Activated CD4-positive, alpha-beta T cell treated with anti-CD3 and anti-CD28 coated beads, Interleukin-2, Interleukin-4, amounts not matched to agents 100 ng/mL and 50 ng/mL, durations not matched to agents 16 hours and 8 hours (primary cell): ENCODE results near the gene TMEM221.

Experiments
- DNase-seq: peaks from one replicate; pipeline ENCODE4 v3.0.0-alpha.2; 2020; ENCODE audit warnings: low spot score

Gene TMEM221

GRCh38 chr19:17441241-17442021 lies 7.0 kb downstream of the TMEM221 start:
- peak; percentile 26 for DNase-seq

GRCh38 chr19:17436874-17437267 lies 11.6 kb downstream of the TMEM221 start:
- no peak for DNase-seq

GRCh38 chr19:17436094-17436873 lies 12.2 kb downstream of the TMEM221 start:
- no peak for DNase-seq

GRCh38 chr19:17435218-17435617 lies 13.2 kb downstream of the TMEM221 start:
- no peak for DNase-seq

- DNase-seq: no peak
Observed at GRCh38 chr19:17431417-17431816, 17.1 kb downstream of the TMEM221 start.

GRCh38 chr19:17429641-17430113 lies 18.8 kb downstream of the TMEM221 start:
- DNase-seq: no peak

- peak; percentile 41 for DNase-seq
Observed at GRCh38 chr19:17424743-17425365, 23.6 kb downstream of the TMEM221 start.

- no peak for DNase-seq
Observed at GRCh38 chr19:17423429-17424208, 24.8 kb downstream of the TMEM221 start.

GRCh38 chr19:17421942-17422341 lies 26.5 kb downstream of the TMEM221 start:
- DNase-seq: no peak

- DNase-seq: peak; percentile 32
Observed at GRCh38 chr19:17420475-17420924, 28.0 kb downstream of the TMEM221 start.

GRCh38 chr19:17419621-17420474 lies 28.6 kb downstream of the TMEM221 start, which contains the start of gene MVB12A:
MVB12A (plus strand) TSS chr19:17420047; CDS start chr19:17420136, 89 bp downstream.
- peak; percentile 98 for DNase-seq

GRCh38 chr19:17419154-17419620 lies 29.3 kb downstream of the TMEM221 start:
- DNase-seq: no peak

- no peak for DNase-seq
Observed at GRCh38 chr19:17418710-17419109, 29.8 kb downstream of the TMEM221 start.

GRCh38 chr19:17415121-17415520 lies 33.3 kb downstream of the TMEM221 start:
- no peak for DNase-seq

GRCh38 chr19:17414097-17414496 lies 34.4 kb downstream of the TMEM221 start:
- no peak for DNase-seq

GRCh38 chr19:17411801-17412200 lies 36.7 kb downstream of the TMEM221 start:
- no peak for DNase-seq

- no peak for DNase-seq
Observed at GRCh38 chr19:17409990-17410389, 38.5 kb downstream of the TMEM221 start.

GRCh38 chr19:17406887-17407196 lies 41.6 kb downstream of the TMEM221 start:
- peak; percentile 17 for DNase-seq

GRCh38 chr19:17406046-17406886 lies 42.2 kb downstream of the TMEM221 start:
- peak; percentile 63 for DNase-seq
